Panc1 (cell line): Measurements from ENCODE around the gene HACD2.

Experiments used
- TCF7L2 ChIP-seq: IDR thresholded peaks from 2 replicates; pipeline ENCODE4 v1.6.1; 2011; ENCODE audit warnings: mild to moderate bottlenecking, low read depth, low read length, inconsistent platforms
- TF ChIP-seq, protein P1 (sequence below): fragments of 450-650 bp; IDR thresholded peaks from 2 replicates; pipeline ENCODE4 v1.5.1; 2017; ENCODE audit warnings: mild to moderate bottlenecking

GRCh38 chr3:123561188-123561587 is 23.7 kb downstream of the HACD2 start:
- TF ChIP-seq, protein P1, sequence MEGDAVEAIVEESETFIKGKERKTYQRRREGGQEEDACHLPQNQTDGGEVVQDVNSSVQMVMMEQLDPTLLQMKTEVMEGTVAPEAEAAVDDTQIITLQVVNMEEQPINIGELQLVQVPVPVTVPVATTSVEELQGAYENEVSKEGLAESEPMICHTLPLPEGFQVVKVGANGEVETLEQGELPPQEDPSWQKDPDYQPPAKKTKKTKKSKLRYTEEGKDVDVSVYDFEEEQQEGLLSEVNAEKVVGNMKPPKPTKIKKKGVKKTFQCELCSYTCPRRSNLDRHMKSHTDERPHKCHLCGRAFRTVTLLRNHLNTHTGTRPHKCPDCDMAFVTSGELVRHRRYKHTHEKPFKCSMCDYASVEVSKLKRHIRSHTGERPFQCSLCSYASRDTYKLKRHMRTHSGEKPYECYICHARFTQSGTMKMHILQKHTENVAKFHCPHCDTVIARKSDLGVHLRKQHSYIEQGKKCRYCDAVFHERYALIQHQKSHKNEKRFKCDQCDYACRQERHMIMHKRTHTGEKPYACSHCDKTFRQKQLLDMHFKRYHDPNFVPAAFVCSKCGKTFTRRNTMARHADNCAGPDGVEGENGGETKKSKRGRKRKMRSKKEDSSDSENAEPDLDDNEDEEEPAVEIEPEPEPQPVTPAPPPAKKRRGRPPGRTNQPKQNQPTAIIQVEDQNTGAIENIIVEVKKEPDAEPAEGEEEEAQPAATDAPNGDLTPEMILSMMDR = no peak
- TF ChIP-seq TCF7L2 = no peak
